ENCODE results near the gene MAP2K3.
"Not testable (repeated sequence)": the region's sequence is repeated elsewhere in the genome, so short reads cannot be mapped to it uniquely, and the experiment has no call there.

Gene MAP2K3

DNA sequence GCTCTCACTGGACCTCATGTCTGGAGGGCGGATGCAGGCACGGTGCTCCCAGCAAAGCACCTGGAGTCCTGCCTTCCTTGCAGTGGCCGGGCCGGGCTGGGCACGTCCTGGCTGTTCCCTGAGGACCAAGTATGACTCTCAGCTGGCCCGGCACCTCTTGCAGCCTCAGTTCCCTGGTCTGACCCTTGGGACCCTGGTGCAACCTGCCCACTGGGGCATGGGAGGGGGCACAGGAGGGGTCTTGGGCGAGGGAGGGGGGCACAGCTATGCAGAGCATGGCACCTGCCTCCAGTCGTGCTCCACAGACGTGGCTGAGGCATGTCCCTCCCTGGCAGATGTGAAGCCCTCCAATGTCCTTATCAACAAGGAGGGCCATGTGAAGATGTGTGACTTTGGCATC is 19.6 kb downstream of the MAP2K3 start:
- Mint-ChIP-seq H3K27me3 (ENCODE audit: low read depth) (no peaks in the 10 kb centered on the region), H3K9me3 (peaks cover 13% of the 10 kb centered on the region), H3K4me3 (no peak overlapping the region), H3K27ac (no peak overlapping the region), H3K36me3 (ENCODE audit: low read depth) (peaks cover 38% of the 10 kb centered on the region), H3K4me1 (no peaks in the 10 kb centered on the region)
- TF ChIP-seq, protein P1, sequence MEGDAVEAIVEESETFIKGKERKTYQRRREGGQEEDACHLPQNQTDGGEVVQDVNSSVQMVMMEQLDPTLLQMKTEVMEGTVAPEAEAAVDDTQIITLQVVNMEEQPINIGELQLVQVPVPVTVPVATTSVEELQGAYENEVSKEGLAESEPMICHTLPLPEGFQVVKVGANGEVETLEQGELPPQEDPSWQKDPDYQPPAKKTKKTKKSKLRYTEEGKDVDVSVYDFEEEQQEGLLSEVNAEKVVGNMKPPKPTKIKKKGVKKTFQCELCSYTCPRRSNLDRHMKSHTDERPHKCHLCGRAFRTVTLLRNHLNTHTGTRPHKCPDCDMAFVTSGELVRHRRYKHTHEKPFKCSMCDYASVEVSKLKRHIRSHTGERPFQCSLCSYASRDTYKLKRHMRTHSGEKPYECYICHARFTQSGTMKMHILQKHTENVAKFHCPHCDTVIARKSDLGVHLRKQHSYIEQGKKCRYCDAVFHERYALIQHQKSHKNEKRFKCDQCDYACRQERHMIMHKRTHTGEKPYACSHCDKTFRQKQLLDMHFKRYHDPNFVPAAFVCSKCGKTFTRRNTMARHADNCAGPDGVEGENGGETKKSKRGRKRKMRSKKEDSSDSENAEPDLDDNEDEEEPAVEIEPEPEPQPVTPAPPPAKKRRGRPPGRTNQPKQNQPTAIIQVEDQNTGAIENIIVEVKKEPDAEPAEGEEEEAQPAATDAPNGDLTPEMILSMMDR (IDR thresholded peaks at IDR 0.05; ENCODE audit: unreplicated experiment in 3 of 3): no peak

DNA sequence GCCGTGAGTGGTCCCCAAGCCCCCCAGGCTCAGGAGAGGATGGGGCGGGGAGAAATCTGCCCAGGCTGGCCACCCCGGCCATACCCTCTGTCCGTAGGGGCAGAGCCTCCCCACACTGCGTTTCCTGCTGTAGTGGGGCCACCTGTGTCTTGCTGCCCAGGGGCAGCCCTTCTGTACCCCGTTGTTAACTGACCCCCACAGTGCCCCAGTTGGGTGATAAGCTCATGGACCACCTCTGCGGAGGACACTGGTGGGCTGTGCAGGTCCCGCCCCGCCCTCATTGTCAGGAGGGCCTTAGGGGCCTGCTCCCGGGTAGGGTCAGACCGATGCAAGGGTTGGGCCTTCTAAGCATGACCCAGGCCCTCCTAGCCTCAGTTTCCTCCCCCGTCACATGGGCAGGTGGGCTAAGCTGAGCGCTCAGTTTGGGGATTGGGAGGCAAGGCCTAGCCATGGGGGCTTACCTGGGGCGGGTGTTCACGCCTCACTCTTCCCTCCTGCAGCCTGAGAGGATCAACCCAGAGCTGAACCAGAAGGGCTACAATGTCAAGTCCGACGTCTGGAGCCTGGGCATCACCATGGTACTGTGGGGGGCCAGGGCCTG is 20.1 kb downstream of the MAP2K3 start:
- Mint-ChIP-seq H3K9me3 (peaks cover 13% of the 10 kb centered on the region), H3K36me3 (ENCODE audit: low read depth) (peaks cover 40% of the 10 kb centered on the region)
- not testable (repeated sequence) for H3K27ac Mint-ChIP-seq; H3K4me3 Mint-ChIP-seq; H3K4me1 Mint-ChIP-seq; H3K27me3 Mint-ChIP-seq (ENCODE audit: low read depth)

DNA sequence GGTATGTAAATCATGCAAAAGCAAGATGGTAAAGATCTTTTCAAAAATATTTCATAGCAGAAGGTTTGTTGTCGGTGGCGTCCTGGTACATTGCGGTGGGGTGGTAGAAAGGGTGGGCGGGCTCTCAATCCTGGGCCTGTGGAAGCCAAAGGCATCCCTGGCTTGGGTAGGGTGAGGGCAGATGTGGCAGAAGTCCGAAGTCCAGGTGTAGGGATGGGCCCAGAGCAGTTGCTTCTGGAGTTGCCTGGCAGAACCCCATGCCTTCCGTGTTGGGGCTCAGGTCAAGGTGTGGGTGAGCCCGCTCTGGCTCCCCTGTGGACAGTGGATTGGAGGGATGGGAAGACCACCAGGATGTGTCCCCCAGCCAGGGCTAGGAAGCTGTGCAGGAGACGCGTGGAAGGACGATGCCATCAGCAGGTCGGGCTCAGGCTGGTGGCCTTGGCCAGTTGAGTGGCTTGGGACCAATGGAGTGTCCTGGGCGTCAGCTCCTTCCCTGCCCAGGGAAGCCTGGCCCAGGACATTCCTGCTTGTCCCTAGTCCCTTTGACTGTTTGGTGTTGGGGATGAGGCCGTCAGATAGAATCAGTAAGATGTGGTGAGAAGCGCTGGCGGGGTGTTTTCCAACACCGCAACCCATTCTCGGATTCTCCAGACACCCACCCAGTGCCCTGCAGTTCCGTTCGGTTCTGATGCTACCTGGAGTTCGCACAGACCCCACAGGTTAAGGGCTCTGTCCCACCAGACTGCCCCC is 21.1 kb downstream of the MAP2K3 start:
- H3K4me3 Mint-ChIP-seq: not testable (repeated sequence)
- peaks cover 40% of the 10 kb centered on the region for H3K36me3 Mint-ChIP-seq (ENCODE audit: low read depth)

DNA sequence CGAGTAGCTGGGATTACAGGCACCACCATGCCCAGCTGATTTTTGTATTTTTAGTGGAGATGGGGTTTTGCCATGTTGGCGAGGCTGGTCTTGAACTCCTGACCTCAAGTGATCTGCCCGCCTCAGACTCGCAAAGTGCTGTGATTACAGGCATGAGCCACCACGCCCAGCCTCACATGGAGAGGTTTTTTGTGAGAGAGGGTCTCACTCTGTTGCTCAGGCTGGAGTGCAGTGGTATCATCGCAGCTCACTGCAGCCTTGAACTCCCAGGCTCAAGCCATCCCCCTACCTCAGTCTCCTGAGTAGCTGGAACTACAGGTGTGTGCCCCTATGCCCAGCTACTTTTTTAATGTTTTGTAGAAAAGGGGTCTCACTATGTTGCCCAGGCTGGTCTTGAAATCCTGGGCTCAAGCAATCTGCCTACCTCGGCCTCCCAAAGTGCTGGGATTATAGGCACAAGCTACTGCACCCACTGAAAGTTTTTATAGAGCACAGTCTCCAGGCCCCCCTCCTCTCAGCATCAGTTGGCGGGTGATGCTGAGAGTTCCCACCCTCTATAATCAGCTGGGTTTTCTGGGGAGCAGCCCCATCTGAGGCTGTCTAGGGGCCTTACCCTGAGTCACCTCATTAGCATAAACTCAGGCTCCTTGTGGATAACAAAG is 22.2 kb downstream of the MAP2K3 start:
- not testable (repeated sequence) for H3K9me3 Mint-ChIP-seq; H3K4me1 Mint-ChIP-seq; H3K27ac Mint-ChIP-seq; H3K4me3 Mint-ChIP-seq; H3K27me3 Mint-ChIP-seq (ENCODE audit: low read depth)
- H3K36me3 Mint-ChIP-seq (ENCODE audit: low read depth): peaks cover 35% of the 10 kb centered on the region

More for the DNA sequence above, 21.1 kb downstream of the MAP2K3 start:
- not testable (repeated sequence) for H3K27ac Mint-ChIP-seq; H3K4me1 Mint-ChIP-seq; H3K27me3 Mint-ChIP-seq (ENCODE audit: low read depth)
- peaks cover 13% of the 10 kb centered on the region for H3K9me3 Mint-ChIP-seq

DNA sequence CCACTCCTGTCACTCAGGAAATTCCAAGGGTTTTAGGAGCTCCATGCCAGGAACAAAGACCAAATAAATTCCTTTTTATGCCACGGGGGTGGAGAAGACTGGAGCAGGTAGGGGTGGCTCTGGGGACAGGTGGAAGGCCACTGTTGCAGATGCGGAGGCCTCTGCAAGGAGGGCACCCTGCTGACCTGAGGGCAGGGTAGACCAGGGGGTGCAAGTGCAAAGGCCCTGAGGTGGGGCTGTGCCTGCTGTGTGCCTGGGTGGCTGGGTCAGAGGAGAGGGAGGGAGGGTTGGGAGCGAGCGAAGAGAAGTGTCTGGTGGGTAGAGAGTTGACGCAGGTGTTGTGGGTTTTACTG is 22.7 kb downstream of the MAP2K3 start:
- H3K27ac Mint-ChIP-seq; H3K27me3 Mint-ChIP-seq (ENCODE audit: low read depth); H3K4me1 Mint-ChIP-seq; H3K4me3 Mint-ChIP-seq; H3K9me3 Mint-ChIP-seq: not testable (repeated sequence)
- peaks cover 35% of the 10 kb centered on the region for H3K36me3 Mint-ChIP-seq (ENCODE audit: low read depth)

DNA sequence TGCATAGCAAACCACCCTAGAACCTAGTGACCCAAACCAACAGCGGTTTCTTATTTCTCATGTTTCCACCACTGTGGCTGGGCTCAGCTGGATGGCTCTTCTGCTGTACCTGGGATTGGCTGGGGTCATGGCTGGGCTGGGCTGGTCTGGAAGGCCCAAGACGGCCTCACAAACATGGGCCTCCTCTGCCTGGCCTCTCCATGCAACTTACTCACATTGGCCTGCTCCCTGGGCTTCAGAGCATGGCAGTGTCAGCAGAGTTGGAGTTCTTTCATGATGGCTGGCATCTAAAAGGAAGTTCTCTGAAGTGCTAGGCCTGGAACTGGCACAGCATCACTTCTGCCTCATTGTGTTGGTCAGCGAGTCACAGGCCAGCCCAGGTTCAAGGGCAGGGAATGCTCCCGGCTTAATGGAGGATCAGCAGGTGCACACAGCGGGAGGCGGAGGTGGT is 24.4 kb downstream of the MAP2K3 start:
- H3K27me3 Mint-ChIP-seq (ENCODE audit: low read depth); H3K4me1 Mint-ChIP-seq; H3K27ac Mint-ChIP-seq; H3K4me3 Mint-ChIP-seq; H3K9me3 Mint-ChIP-seq: not testable (repeated sequence)
- H3K36me3 Mint-ChIP-seq (ENCODE audit: low read depth): peaks cover 24% of the 10 kb centered on the region

DNA sequence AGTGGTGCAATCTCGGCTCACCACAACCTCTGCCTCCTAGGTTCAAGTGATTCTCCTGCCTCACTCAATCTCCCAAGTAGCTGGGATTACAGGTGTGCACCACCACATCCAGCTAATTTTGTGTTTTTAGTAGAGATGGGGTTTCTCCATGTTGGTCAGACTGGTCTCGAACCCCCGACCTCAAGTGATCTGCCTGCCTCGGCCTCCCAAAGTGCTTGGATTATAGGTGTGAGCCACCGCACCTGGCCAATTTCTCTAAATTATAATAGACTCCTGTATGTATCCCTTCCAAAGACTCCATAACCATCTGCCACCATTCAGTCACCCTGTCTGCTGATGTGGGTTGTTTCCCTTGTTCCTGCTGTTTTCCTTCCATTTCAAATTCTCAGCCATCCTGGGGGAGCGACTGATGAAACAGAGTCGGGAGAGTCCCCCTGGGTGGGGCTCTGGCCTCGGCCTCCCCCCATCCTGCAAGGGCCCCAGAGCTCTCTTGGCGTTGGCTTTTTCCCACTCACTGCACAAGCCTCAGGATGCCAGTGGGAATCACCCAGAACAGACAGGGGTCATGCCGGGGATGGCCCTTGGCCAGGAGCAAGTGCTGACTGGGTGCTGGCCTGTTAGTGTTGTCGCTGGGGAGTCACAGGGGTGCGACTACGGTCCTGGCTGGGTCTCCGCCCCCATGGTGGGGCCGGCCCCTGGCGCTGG is 25.7 kb downstream of the MAP2K3 start:
- H3K9me3 Mint-ChIP-seq; H3K4me3 Mint-ChIP-seq; H3K27ac Mint-ChIP-seq; H3K4me1 Mint-ChIP-seq; H3K27me3 Mint-ChIP-seq (ENCODE audit: low read depth): not testable (repeated sequence)
- peaks cover 24% of the 10 kb centered on the region for H3K36me3 Mint-ChIP-seq (ENCODE audit: low read depth)

DNA sequence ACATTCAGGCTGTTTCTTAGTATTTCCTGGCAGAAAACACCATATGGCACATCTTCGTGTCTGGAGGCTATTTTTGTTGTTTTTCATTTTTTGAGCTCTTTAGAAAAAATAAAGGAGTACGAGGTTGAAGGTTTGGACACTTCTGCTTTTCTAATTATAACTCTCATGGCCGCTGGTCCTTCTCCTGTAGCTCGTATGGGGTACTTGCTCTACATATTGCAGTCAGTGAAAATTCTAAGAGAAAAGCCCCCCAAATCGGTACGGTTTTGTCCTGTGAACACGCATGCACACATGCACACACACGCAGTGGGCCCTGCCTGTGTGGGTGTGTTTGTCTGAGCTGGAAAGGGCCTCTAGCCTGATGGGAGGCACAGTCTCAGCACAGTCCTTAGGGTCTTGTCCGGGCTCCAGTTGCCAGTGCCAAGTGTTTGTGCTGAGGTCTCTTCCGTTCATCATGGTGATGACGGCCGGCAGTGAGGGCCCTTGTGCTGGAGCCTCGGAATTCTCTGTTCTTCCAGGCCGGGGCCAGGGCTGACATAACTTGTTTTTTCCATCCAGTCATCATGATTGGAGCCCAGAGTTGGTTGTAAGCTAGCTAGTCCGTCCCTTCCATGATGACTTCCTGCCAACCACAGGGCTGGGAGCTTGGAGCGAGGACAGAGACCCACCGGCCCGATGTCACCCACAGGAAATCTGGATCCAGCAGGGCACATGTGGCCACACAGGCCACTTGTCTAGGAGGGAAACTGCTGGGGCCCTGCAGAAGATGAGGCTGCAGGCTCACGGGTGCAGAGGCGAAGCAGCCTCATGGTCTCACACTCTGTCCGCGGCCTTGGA is 26.5 kb downstream of the MAP2K3 start:
- not testable (repeated sequence) for H3K9me3 Mint-ChIP-seq; H3K27me3 Mint-ChIP-seq (ENCODE audit: low read depth); H3K4me1 Mint-ChIP-seq; H3K4me3 Mint-ChIP-seq; H3K27ac Mint-ChIP-seq
- peaks cover 19% of the 10 kb centered on the region for H3K36me3 Mint-ChIP-seq (ENCODE audit: low read depth)

DNA sequence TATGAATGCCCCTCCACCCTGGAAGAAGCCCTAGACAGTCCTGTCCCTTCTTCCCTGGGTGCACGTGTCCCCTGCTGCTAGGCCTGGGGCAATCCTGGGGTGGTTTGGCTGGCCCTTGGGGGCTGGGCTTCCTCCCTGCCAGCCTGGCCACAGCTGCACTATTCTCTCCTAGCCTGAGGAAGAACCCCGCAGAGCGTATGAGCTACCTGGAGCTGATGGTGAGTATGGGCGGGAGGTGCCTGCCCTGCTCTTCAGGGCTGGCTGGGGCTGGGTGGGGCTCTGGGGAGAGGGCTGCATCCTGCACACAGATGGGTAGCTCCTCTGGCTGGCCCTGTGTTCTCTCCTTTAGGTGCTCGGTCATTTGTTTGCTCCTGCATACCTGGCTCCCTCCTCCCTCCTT is 28.8 kb downstream of the MAP2K3 start:
- Mint-ChIP-seq H3K4me1 (no peaks in the 10 kb centered on the region), H3K27ac (no peak overlapping the region), H3K27me3 (ENCODE audit: low read depth) (no peaks in the 10 kb centered on the region), H3K9me3 (peaks cover 2% of the 10 kb centered on the region), H3K36me3 (ENCODE audit: low read depth) (peaks cover 16% of the 10 kb centered on the region), H3K4me3 (no peak overlapping the region)
- TF ChIP-seq, protein P1 (IDR thresholded peaks at IDR 0.05; ENCODE audit: unreplicated experiment in 3 of 3): no peak

DNA sequence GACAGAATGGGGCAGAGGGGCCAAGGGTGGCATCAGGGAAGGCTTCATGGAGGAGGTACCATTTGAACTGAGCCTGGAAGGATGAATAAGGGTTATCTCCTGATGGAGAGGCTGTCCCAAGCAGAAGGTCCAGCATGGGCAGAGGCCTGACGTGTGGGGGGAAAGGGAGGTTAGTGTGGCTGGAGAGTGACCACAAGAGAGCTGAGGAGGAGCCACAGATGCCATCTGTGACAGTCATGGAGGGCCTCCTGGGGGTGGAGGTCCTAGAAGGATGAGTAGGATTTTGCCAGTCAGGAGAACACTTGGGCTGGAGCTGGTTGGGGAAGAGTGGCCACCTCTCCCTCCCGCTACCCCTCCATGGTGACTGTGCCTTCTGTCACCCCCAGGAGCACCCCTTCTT is 29.2 kb downstream of the MAP2K3 start:
- not testable (repeated sequence) for H3K4me1 Mint-ChIP-seq; H3K9me3 Mint-ChIP-seq; H3K27me3 Mint-ChIP-seq (ENCODE audit: low read depth); H3K4me3 Mint-ChIP-seq; H3K27ac Mint-ChIP-seq
- peaks cover 12% of the 10 kb centered on the region for H3K36me3 Mint-ChIP-seq (ENCODE audit: low read depth)

DNA sequence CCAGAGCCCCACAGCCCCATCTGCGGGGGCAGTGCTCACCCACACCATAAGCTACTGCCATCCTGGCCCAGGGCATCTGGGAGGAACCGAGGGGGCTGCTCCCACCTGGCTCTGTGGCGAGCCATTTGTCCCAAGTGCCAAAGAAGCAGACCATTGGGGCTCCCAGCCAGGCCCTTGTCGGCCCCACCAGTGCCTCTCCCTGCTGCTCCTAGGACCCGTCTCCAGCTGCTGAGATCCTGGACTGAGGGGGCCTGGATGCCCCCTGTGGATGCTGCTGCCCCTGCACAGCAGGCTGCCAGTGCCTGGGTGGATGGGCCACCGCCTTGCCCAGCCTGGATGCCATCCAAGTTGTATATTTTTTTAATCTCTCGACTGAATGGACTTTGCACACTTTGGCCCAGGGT is 29.8 kb downstream of the MAP2K3 start:
- not testable (repeated sequence) for H3K27ac Mint-ChIP-seq; H3K9me3 Mint-ChIP-seq; H3K36me3 Mint-ChIP-seq (ENCODE audit: low read depth); H3K27me3 Mint-ChIP-seq (ENCODE audit: low read depth); H3K4me3 Mint-ChIP-seq; H3K4me1 Mint-ChIP-seq

DNA sequence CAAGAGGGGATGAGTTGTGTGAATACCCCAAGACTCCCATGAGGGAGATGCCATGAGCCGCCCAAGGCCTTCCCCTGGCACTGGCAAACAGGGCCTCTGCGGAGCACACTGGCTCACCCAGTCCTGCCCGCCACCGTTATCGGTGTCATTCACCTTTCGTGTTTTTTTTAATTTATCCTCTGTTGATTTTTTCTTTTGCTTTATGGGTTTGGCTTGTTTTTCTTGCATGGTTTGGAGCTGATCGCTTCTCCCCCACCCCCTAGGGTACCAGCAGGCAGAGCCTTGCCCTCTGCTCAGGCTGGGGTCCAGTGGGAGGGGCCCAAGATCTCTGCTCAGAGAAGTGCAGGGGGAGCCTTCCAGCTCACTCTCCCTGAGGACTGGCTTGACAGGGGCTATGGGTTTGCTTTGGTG is 30.2 kb downstream of the MAP2K3 start:
- not testable (repeated sequence) for H3K4me3 Mint-ChIP-seq; H3K4me1 Mint-ChIP-seq; H3K27me3 Mint-ChIP-seq (ENCODE audit: low read depth); H3K27ac Mint-ChIP-seq; H3K36me3 Mint-ChIP-seq (ENCODE audit: low read depth); H3K9me3 Mint-ChIP-seq
